OCI-LY1 (cell line): ENCODE results near the gene PCSK4.

Source experiments
- H2AFZ ChIP-seq: fragments of 200-600 bp; sonication (generic), shearing (Covaris generic); 2 replicates; pipeline ENCODE4 v1.6.0; 2014; ENCODE audit warnings: antibody characterized with exemption, mild to moderate bottlenecking, low read length
- H3F3A ChIP-seq: fragments of 200-600 bp; sonication (generic), shearing (Covaris generic); 2 replicates; pipeline ENCODE4 v1.6.0; 2014; ENCODE audit warnings: mild to moderate bottlenecking, antibody characterized with exemption, low read length, moderate library complexity; ENCODE audit not compliant: insufficient read depth
- H3K27ac ChIP-seq: fragments of 200-600 bp; sonication (generic); 2 replicates; pipeline ENCODE4 v1.5.1; 2014; ENCODE audit warnings: low read length, mixed run types, mild to moderate bottlenecking, low read depth; ENCODE audit not compliant: poor library complexity, severe bottlenecking
- H3K27me3 ChIP-seq: fragments of 200-600 bp; sonication (generic); 2 replicates; pipeline ENCODE4 v1.6.0; 2014; ENCODE audit warnings: antibody characterized with exemption, mild to moderate bottlenecking, low read length, moderate library complexity; ENCODE audit not compliant: insufficient read depth
- H3K36me3 ChIP-seq: fragments of 200-600 bp; sonication (generic); 2 replicates; pipeline ENCODE4 v1.6.1; 2014; ENCODE audit warnings: mild to moderate bottlenecking, antibody characterized with exemption, low read length, moderate library complexity, mixed read lengths; ENCODE audit not compliant: insufficient read depth
- H3K4me1 ChIP-seq: fragments of 200-600 bp; sonication (generic); 2 replicates; pipeline ENCODE4 v1.5.1; 2014; ENCODE audit warnings: mild to moderate bottlenecking, low read length, moderate library complexity; ENCODE audit not compliant: insufficient read depth, severe bottlenecking
- H3K4me2 ChIP-seq: fragments of 200-600 bp; sonication (generic), shearing (Covaris generic); 2 replicates; pipeline ENCODE4 v1.6.1; 2014; ENCODE audit warnings: low read length
- H3K4me3 ChIP-seq: fragments of 200-600 bp; sonication (generic); 2 replicates; pipeline ENCODE4 v1.5.1; 2014; ENCODE audit warnings: low read length, low read depth, mild to moderate bottlenecking, mixed read lengths; ENCODE audit not compliant: poor library complexity, severe bottlenecking
- H3K79me2 ChIP-seq: fragments of 200-600 bp; shearing (Covaris generic); 2 replicates; pipeline ENCODE4 v1.6.1; 2016; ENCODE audit warnings: mixed run types, low read length, mixed read lengths; ENCODE audit not compliant: insufficient read depth
- H3K9ac ChIP-seq: fragments of 200-600 bp; sonication (generic), shearing (Covaris generic); 2 replicates; pipeline ENCODE4 v1.6.1; 2014; ENCODE audit warnings: mild to moderate bottlenecking, low read length, mixed read lengths
- H3K9me2 ChIP-seq: fragments of 200-600 bp; sonication (generic), shearing (Covaris generic); 2 replicates; pipeline ENCODE4 v1.6.1; 2014; ENCODE audit warnings: low read depth, mild to moderate bottlenecking, low read length, mixed read lengths
- H3K9me3 ChIP-seq: fragments of 200-600 bp; shearing (Covaris generic); 2 replicates; pipeline ENCODE4 v1.6.1; 2014; ENCODE audit warnings: low read length, mixed read lengths
- H4K20me1 ChIP-seq: fragments of 200-600 bp; sonication (generic), shearing (Covaris generic); 2 replicates; pipeline ENCODE4 v1.6.0; 2016; ENCODE audit warnings: mild to moderate bottlenecking, low read length; ENCODE audit not compliant: insufficient read depth
- CTCF ChIP-seq: fragments of 200-600 bp; sonication (generic), shearing (Covaris generic); IDR thresholded peaks from 2 replicates; pipeline ENCODE4 v1.5.1; 2017; ENCODE audit warnings: mild to moderate bottlenecking, antibody characterized with exemption, low read length, moderate library complexity, mixed read lengths
- EZH2 ChIP-seq: fragments of 200-600 bp; sonication (generic), shearing (Covaris generic); IDR thresholded peaks from 2 replicates; pipeline ENCODE4 v1.8.0; 2017; ENCODE audit warnings: borderline replicate concordance, mixed run types, mild to moderate bottlenecking, antibody characterized with exemption, low read length, moderate library complexity, mixed read lengths

Gene PCSK4

DNA sequence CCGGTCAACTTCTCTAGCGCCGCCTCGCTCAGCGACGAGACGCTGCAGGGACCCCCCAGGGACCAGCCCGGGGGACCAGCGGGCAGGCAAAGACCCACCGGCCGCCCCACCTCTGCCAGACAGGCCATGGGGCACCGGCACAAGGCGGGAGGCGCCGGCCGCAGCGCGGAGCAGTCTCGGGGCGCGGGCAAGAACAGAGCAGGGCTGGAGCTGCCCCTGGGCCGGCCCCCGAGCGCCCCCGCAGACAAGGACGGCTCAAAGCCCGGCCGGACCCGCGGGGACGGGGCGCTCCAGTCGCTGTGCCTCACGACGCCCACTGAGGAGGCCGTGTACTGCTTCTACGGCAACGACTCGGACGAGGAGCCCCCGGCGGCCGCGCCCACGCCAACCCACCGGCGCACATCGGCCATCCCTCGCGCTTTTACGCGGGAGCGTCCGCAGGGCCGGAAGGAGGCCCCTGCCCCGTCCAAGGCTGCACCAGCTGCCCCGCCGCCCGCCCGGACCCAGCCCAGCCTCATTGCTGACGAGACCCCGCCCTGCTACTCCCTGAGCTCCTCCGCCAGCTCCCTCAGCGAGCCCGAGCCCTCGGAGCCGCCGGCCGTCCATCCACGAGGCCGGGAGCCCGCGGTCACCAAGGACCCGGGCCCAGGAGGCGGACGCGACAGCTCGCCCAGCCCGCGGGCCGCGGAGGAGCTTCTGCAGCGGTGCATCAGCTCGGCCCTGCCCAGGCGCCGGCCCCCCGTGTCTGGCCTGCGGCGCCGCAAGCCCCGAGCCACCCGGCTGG lies 22.5 kb downstream of the PCSK4 start:
- no peak overlapping the region for H3K4me2 ChIP-seq
- no peak overlapping the region for H2AFZ ChIP-seq
- TF ChIP-seq CTCF (no peak), EZH2 (no peak)
- H4K20me1 ChIP-seq = no peaks in the 10 kb centered on the region
- H3K36me3 ChIP-seq = no peaks in the 10 kb centered on the region
- no peak overlapping the region for H3K27ac ChIP-seq
- H3F3A ChIP-seq = no peaks in the 10 kb centered on the region
- H3K9me3 ChIP-seq = no peaks in the 10 kb centered on the region
- no peak overlapping the region for H3K9ac ChIP-seq
- peaks cover 11% of the 10 kb centered on the region for H3K4me1 ChIP-seq
- H3K9me2 ChIP-seq = no peaks in the 10 kb centered on the region
- H3K27me3 ChIP-seq = peaks cover 15% of the 10 kb centered on the region; the same call in 1 of the 2 replicates
- no peak overlapping the region for H3K4me3 ChIP-seq
- H3K79me2 ChIP-seq = no peaks in the 10 kb centered on the region

GRCh38 chr19:1467215-1467489 lies 23.0 kb downstream of the PCSK4 start:
- H3K27me3 ChIP-seq = peaks cover 10% of the 10 kb centered on the region; the same call in 1 of the 2 replicates
- H3F3A ChIP-seq = no peaks in the 10 kb centered on the region
- no peak overlapping the region for H3K27ac ChIP-seq
- no peak overlapping the region for H3K4me3 ChIP-seq
- H4K20me1 ChIP-seq = no peaks in the 10 kb centered on the region
- H3K9ac ChIP-seq = no peak overlapping the region
- no peak overlapping the region for H3K4me2 ChIP-seq
- H3K36me3 ChIP-seq = no peaks in the 10 kb centered on the region
- H2AFZ ChIP-seq = no peak overlapping the region
- TF ChIP-seq CTCF = no peak
- no peaks in the 10 kb centered on the region for H3K79me2 ChIP-seq
- H3K4me1 ChIP-seq = peaks cover 11% of the 10 kb centered on the region
- H3K9me3 ChIP-seq = no peaks in the 10 kb centered on the region
- no peaks in the 10 kb centered on the region for H3K9me2 ChIP-seq

GRCh38 chr19:1466461-1467214 lies 23.5 kb downstream of the PCSK4 start:
- Histone ChIP-seq H3K36me3 (no peaks in the 10 kb centered on the region), H3K4me3 (no peak overlapping the region), H3K9ac (no peak overlapping the region), H2AFZ (no peak overlapping the region), H3K9me2 (no peaks in the 10 kb centered on the region), H3F3A (no peaks in the 10 kb centered on the region), H3K4me1 (peaks cover 11% of the 10 kb centered on the region), H3K27me3 (peaks cover 4% of the 10 kb centered on the region; the same call in 1 of the 2 replicates), H3K4me2 (no peak overlapping the region), H3K79me2 (no peaks in the 10 kb centered on the region), H4K20me1 (no peaks in the 10 kb centered on the region), H3K9me3 (no peaks in the 10 kb centered on the region), H3K27ac (no peak overlapping the region)
- no peak for TF ChIP-seq EZH2
- TF ChIP-seq CTCF = no peak
